ENCODE measurements around the gene ZNF280C.

The ZNF280C gene, protein sequence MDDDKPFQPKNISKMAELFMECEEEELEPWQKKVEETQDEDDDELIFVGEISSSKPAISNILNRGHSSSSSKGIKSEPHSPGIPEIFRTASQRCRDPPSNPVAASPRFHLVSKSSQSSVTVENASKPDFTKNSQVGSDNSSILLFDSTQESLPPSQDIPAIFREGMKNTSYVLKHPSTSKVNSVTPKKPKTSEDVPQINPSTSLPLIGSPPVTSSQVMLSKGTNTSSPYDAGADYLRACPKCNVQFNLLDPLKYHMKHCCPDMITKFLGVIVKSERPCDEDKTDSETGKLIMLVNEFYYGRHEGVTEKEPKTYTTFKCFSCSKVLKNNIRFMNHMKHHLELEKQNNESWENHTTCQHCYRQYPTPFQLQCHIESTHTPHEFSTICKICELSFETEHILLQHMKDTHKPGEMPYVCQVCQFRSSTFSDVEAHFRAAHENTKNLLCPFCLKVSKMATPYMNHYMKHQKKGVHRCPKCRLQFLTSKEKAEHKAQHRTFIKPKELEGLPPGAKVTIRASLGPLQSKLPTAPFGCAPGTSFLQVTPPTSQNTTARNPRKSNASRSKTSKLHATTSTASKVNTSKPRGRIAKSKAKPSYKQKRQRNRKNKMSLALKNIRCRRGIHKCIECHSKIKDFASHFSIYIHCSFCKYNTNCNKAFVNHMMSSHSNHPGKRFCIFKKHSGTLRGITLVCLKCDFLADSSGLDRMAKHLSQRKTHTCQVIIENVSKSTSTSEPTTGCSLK

DNA sequence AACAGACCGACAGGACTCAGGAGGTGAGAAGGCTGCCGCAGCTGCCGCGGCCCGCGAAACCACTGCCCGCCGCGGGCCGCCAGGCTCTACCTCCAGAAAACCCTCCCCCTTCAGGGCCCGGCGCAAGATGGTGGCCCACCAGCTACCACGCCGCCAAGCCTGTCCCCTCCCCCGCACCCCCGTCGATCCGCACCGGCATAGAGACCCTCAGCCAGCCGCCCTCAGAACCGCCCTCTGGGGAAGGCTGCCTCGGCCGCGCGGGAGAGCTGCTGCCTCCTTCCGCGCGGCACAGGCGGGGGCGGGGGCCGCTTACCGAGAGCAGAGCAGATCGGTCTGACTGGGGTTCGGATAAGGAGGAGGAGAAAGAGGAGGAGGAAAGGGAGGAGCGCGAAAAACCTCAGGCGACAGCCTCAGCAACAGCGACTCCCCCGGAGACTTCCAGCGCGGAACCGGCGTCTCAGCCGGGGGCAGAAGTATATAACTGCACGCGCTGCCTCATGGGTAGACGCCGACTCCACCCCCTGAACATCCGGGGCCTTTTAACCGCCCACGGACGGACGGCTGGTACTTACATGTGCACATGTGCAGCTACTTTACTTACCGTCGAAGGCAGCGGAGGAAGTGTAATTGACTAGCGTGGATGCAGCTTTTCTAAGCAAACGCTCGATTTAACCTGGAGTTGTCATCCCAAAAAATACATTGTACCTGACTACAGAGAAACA lies at the start of gene ZNF280C:
Gene ZNF280C, minus strand, starts transcription at position 451 of the 722 bp plus-strand sequence. CDS start 8,450 bp downstream, outside the sequence.
- H3K4me3 Mint-ChIP-seq, result peak within 1 kb of the TSS; percentile 95
- no peaks in the 10 kb centered on the region for H3K4me1 Mint-ChIP-seq (ENCODE audit: low read depth)
- no peaks in the 10 kb centered on the region for H3K9me3 Mint-ChIP-seq
- intact Hi-C loops (cut with micrococcal nuclease), result loop anchor here (5.0 kb wide), 1 partner anchor 69 kb away; the partner anchor contains the start of gene SLC25A14
- peaks cover 7% of the 10 kb centered on the region for H3K36me3 Mint-ChIP-seq (ENCODE audit: low read depth)
- peaks cover 4% of the 10 kb centered on the region for H3K27me3 Mint-ChIP-seq
- H3K27ac Mint-ChIP-seq, result peak within 1 kb of the TSS; percentile 86

DNA sequence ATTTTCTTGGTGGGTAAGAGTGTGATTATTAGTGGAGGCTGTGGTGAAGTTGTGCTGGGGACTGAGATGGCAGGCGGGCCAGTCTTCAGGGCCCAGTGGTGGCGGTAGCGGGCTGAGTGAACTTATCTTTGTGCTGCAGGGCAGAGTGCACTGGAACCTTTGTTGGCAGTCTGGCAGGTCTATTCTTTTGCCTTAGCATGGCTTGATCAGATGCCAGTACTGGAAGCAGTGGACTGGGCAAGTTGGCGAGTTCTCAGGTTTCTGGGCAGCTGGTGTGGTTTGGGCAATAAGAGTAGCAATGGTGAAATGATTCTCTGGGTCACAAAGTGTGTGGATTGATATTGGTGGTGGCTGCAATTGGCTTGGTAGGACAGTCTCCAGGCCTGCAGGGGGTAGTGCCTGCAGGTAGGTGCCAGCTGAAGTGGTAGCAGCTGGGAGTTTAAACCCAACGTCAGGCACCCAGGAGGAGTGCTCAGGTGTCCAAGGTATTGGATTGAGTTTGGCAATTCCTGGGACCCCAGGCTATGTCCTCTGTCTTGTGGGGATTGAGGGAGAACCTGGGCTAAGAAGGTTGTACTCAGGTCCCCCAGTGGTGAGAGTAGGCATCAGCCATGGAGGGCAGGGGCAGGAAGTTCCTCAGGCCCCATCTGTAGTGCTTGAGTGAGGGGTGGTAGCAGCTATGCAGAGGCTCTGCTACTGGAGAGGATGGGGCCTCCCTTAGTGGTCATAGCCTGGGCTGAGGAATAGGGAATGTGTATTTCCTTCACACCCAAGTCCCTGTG lies 36.1 kb upstream of the ZNF280C start:
- intact Hi-C loops (cut with micrococcal nuclease), result no loop called here
- no peak overlapping the region for H3K27ac Mint-ChIP-seq

DNA sequence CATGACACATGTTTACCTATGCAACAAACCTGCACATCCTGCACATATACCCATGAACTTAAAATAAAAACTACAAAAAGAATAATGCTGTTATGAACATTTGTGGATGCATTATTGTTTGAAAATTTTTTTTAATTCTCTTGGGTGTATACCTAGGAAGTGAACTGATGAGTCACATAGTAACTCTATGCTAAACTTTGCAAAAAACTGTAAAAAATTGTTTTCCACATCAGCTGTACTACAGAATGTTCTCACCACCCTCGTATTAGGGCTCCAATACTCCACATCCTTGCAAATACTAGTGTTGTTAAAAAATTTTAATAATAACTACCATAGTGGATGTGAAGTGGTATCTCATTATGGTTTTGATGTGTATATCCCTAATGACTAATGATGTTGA lies 33.3 kb upstream of the ZNF280C start:
- Mint-ChIP-seq H3K4me1 (ENCODE audit: low read depth) (no peaks in the 10 kb centered on the region), H3K4me3 (no peak overlapping the region), H3K27me3 (peaks cover 1% of the 10 kb centered on the region), H3K9me3 (no peaks in the 10 kb centered on the region), H3K36me3 (ENCODE audit: low read depth) (no peaks in the 10 kb centered on the region), H3K27ac (no peak overlapping the region)
- intact Hi-C loops (cut with micrococcal nuclease), result no loop called here

More for the DNA sequence above, 36.1 kb upstream of the ZNF280C start:
- no peaks in the 10 kb centered on the region for H3K4me1 Mint-ChIP-seq (ENCODE audit: low read depth)
- peaks cover 1% of the 10 kb centered on the region for H3K27me3 Mint-ChIP-seq
- no peaks in the 10 kb centered on the region for H3K36me3 Mint-ChIP-seq (ENCODE audit: low read depth)
- H3K4me3 Mint-ChIP-seq, result no peak overlapping the region
- no peaks in the 10 kb centered on the region for H3K9me3 Mint-ChIP-seq

DNA sequence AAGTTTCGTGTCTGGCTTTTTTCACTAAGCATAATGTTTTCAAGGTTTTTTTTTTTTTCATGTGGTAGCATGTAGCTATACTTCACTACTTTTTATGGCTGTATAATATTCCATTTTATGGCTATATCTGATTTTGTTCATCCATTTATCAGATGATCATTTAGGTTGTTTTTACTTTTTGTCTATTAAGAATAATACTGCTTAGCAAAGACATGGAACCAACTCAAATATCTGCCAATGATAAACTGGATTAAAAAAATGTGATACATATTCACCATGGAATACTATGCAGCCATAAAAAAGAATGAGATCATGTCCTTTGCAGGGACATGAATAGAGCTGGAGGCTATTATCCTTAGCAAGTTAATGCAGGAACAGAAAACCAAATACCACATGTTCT lies 32.7 kb upstream of the ZNF280C start:
- intact Hi-C loops (cut with micrococcal nuclease), result no loop called here
- no peak overlapping the region for H3K27ac Mint-ChIP-seq

DNA sequence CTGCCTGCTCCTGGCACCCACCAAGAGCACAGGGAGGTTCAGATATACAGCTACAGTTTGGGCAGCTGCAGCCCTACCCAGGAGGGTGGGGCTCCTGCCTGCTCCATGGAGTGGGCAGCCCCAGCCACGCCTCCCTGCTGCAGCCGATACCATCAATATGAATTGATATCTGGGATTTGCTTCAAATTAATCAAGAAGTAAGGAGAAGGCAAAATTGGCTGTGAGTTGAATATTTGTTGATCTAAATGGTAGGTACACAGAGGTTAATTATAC lies 31.2 kb upstream of the ZNF280C start:
- H3K27ac Mint-ChIP-seq, result no peak overlapping the region
- no peaks in the 10 kb centered on the region for H3K4me1 Mint-ChIP-seq (ENCODE audit: low read depth)
- H3K27me3 Mint-ChIP-seq, result peaks cover 1% of the 10 kb centered on the region
- intact Hi-C loops (cut with micrococcal nuclease), result no loop called here
- no peaks in the 10 kb centered on the region for H3K9me3 Mint-ChIP-seq
- no peak overlapping the region for H3K4me3 Mint-ChIP-seq
- no peaks in the 10 kb centered on the region for H3K36me3 Mint-ChIP-seq (ENCODE audit: low read depth)

More for the DNA sequence above, 32.7 kb upstream of the ZNF280C start:
- no peak overlapping the region for H3K4me3 Mint-ChIP-seq
- peaks cover 1% of the 10 kb centered on the region for H3K27me3 Mint-ChIP-seq
- H3K4me1 Mint-ChIP-seq (ENCODE audit: low read depth), result no peaks in the 10 kb centered on the region
- no peaks in the 10 kb centered on the region for H3K36me3 Mint-ChIP-seq (ENCODE audit: low read depth)
- H3K9me3 Mint-ChIP-seq, result no peaks in the 10 kb centered on the region

DNA sequence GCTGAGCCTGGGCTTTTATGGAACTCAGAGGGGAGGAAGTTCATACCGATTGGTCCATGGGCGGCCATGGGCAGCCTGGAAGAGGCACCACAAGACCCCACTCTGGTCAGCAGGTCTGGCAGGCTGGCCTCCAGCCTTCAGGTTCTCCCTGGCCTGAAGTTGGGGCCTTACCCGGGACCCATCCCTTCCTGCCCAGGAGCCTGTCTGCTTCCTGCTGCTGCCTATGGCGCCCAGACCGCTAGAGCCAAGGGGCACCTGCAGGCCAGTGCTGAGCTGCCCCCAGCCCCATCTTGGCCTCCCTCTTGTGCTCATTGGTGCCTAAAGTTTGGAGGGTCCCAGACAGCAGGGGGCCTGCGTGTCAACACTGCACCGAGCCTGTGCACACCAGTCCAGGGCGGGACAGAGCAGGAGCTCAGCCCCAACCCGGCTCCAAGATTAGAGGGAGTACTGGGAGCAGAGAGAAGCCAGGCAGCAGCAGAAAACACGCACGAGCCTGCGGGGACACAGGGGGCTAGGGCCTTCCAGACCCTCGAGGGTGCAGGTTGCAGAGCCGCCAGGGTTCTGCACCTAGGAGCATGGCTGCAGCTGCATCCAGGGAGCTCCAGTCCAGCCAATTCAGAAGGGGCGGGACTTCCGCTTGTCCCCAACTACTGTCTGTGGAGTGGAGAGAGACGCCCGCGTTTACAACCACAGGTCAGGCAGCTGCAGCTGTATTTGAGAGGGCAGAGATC lies 30.7 kb upstream of the ZNF280C start:
- peaks cover 1% of the 10 kb centered on the region for H3K27me3 Mint-ChIP-seq
- no peaks in the 10 kb centered on the region for H3K4me1 Mint-ChIP-seq (ENCODE audit: low read depth)
- H3K4me3 Mint-ChIP-seq, result no peak overlapping the region
- H3K9me3 Mint-ChIP-seq, result no peaks in the 10 kb centered on the region
- intact Hi-C loops (cut with micrococcal nuclease), result no loop called here
- H3K36me3 Mint-ChIP-seq (ENCODE audit: low read depth), result no peaks in the 10 kb centered on the region
- H3K27ac Mint-ChIP-seq, result no peak overlapping the region

DNA sequence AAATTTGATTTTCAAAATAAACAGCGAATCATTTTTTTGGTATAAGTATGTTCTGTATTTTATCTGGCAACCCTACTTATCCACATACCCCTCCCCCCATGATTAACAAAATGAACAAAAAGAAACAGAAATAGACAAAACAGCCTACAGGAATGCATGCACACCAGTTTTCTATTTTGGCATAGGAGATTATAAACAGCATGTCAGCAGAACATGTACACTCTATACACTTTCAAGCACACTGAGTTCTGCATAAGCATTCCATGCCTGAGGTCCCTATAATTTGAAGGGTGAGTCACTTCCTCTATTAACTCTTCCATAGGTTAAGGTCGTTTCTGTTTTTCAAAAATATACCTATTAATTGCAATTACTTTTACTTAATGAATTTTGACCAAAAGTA lies 28.0 kb upstream of the ZNF280C start:
- intact Hi-C loops (cut with micrococcal nuclease), result no loop called here
- no peaks in the 10 kb centered on the region for H3K4me1 Mint-ChIP-seq (ENCODE audit: low read depth)
- peaks cover 2% of the 10 kb centered on the region for H3K9me3 Mint-ChIP-seq
- H3K27me3 Mint-ChIP-seq, result no peaks in the 10 kb centered on the region
- H3K36me3 Mint-ChIP-seq (ENCODE audit: low read depth), result no peaks in the 10 kb centered on the region
- H3K4me3 Mint-ChIP-seq, result no peak overlapping the region
- no peak overlapping the region for H3K27ac Mint-ChIP-seq

DNA sequence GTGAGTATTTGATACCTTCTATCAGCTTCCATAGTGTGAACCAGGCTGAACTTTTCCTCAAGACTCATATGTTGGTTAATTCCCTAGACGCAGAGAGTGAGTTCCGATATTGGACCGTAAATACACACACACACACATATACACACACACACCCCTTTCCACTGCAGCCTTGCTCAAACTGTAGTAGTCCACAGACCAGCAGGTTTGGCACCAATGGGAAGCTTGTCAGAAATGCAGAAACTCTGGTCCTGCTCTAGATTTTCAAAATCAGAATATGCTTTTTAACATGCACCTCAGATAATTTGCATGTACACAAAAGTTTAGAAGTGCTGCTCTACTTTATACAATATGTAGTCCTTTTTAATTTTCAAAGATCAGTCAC lies 27.6 kb upstream of the ZNF280C start:
- intact Hi-C loops (cut with micrococcal nuclease), result no loop called here
- Mint-ChIP-seq H3K27me3 (no peaks in the 10 kb centered on the region), H3K27ac (no peak overlapping the region), H3K9me3 (peaks cover 6% of the 10 kb centered on the region), H3K36me3 (ENCODE audit: low read depth) (no peaks in the 10 kb centered on the region), H3K4me3 (no peak overlapping the region), H3K4me1 (ENCODE audit: low read depth) (no peaks in the 10 kb centered on the region)

DNA sequence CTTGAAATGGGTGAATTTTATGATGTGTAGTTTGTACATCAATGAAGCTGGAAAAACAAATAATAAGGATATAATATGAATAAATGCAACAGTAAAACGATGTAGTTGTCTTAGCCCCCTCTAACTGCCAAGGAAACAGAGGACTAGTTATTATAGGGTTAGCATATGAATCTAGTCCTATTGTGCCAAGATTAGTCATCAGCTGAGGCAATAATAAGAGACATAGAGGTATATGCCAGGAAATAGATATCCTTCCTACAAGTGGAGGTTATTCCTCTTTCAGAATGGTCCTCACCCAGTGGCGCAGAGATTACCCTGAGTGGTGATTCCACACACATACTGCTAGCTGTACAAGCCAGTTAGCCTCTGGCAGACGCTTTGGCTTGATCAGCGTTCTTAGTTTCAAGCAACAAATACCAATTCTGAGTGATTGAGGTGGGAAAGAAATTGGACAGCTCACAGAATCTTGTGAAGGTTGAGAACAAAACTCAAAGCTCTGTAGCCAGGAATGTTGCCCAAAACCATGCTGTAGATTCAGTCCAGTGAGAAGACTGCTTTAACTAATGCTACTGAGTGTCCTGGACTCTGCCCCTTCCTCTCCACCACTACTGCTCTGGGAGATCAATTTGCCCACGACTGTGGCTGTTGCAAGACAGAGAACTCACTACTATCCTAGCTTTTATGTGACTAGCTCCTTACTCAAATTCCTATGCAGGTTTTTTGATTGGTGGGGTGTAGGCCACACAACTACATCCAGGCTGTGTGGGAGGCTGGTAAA lies 27.0 kb upstream of the ZNF280C start:
- H3K36me3 Mint-ChIP-seq (ENCODE audit: low read depth), result no peaks in the 10 kb centered on the region
- no peak overlapping the region for H3K4me3 Mint-ChIP-seq
- intact Hi-C loops (cut with micrococcal nuclease), result no loop called here
- H3K9me3 Mint-ChIP-seq, result peaks cover 7% of the 10 kb centered on the region
- H3K27me3 Mint-ChIP-seq, result no peaks in the 10 kb centered on the region
- H3K4me1 Mint-ChIP-seq (ENCODE audit: low read depth), result no peaks in the 10 kb centered on the region
- no peak overlapping the region for H3K27ac Mint-ChIP-seq

DNA sequence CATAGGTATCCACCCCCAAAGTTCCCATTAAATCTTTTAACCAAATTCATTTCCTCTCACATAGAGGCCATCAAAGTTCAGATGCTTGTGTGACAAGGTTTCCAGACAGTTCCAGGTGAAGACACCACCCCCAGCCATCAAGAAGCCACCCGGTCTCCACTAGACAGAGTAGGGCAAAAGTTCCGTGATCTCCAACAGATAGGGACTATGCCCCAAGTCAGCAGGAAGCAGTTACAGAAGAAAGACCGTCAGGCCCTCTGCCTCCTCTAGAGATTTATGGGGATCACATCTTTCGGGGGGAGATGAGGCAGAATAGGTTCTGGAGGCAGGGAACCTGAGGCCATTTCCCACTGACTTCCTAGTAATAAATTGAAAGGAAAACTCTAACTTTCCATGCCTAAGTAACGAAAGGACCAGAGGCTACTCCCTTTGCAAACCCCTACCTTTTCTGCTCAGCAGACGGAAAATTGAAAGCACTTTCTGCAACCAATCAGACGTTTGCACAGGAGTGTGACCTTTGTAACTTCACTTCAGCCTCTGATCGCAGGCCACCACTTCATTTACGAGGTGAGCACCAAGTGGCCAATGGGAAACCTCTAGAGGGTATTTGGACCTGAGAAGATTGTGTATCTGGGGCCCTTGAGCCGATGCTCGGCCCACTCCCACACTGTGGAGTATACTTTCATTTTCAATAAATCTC lies 18.5 kb upstream of the ZNF280C start:
- intact Hi-C loops (cut with micrococcal nuclease), result no loop called here
- Mint-ChIP-seq H3K4me3 (no peak overlapping the region), H3K27me3 (no peaks in the 10 kb centered on the region), H3K4me1 (ENCODE audit: low read depth) (no peaks in the 10 kb centered on the region), H3K9me3 (peaks cover 7% of the 10 kb centered on the region), H3K36me3 (ENCODE audit: low read depth) (no peaks in the 10 kb centered on the region), H3K27ac (no peak overlapping the region)

DNA sequence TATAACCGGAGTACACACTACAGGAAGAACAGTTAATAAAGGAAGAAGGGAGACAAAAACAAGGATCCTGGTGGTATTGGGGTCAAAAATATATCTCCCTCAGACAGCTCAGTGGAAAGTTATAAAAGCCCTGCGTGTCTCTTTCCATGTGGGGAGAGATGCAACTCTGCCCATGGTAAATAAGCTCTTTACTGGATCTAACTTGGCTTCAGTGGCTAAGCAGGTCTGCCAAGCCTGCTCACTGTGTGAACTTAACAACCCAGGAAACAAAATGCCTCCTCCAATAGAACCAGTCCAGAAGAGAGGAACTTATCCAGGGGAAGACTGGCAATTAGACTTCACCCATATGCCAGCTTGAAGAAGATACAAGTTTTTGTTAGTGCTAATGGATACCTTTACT lies 17.0 kb upstream of the ZNF280C start:
- intact Hi-C loops (cut with micrococcal nuclease), result no loop called here

DNA sequence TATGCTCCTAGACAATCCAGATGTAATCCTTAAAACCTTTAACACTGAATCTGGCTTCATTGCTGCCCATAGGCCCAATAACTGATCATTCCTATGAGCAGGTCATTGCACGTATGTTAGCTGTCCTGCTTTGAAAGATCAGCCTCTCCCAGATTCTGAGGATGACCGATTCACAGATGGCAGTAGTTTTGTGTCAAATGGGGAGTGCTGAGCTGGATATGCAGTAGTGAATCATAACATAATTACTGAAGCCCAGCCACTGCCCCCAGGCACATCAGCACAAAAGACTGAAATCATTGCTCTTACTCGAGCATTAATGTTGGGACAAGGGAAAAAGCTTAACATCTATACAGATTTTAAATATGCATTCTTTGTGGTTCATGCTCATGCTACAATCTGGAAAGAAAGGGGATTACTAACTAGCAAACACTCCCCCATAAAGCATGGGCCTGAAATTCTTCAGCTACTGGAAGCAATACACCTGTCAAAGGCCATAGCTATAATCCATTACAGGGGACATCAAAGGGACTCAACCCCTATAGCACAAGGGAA lies 16.4 kb upstream of the ZNF280C start:
- Mint-ChIP-seq H3K36me3 (ENCODE audit: low read depth) (no peaks in the 10 kb centered on the region), H3K4me3 (no peak overlapping the region), H3K27me3 (no peaks in the 10 kb centered on the region), H3K27ac (no peak overlapping the region), H3K4me1 (ENCODE audit: low read depth) (no peaks in the 10 kb centered on the region), H3K9me3 (no peaks in the 10 kb centered on the region)
- intact Hi-C loops (cut with micrococcal nuclease), result no loop called here

More for the DNA sequence above, 17.0 kb upstream of the ZNF280C start:
- Mint-ChIP-seq H3K9me3 (no peaks in the 10 kb centered on the region), H3K27me3 (no peaks in the 10 kb centered on the region), H3K36me3 (ENCODE audit: low read depth) (no peaks in the 10 kb centered on the region), H3K27ac (no peak overlapping the region), H3K4me3 (no peak overlapping the region), H3K4me1 (ENCODE audit: low read depth) (no peaks in the 10 kb centered on the region)

All from dendritic cell treated with granulocyte-macrophage colony-stimulating factor and Interleukin-4, amounts not matched to agents 40 ng/mL and 50 ng/mL, for 4 days (primary cell).